SK-N-SH (cell line): ENCODE results near the gene MAP2K5. TPM values are rescaled to one million over a fixed set of nuclear protein-coding genes. Genes with fewer than 3 reads are reported as not detected.

Experiments used
- CTCF ChIA-PET: fragments of 300-600, 350-600 bp; formaldehyde crosslinking; extraction: SDS; loops from one replicate; lab custom pipeline; 2021; lab: Yijun Ruan, JAX
- POLR2A ChIA-PET: fragments of 350-600 bp; sonication (Branson Sonifier 250); formaldehyde crosslinking; extraction: SDS; loops from one replicate; lab custom pipeline; 2020; ENCODE audit warnings: antibody characterized with exemption, inconsistent platforms; lab: Yijun Ruan, JAX
- DNase-seq: peaks from one replicate; pipeline ENCODE4 v3.0.0; 2012
- H2AFZ ChIP-seq: fragments of 200-600 bp; sonication (generic); 2 replicates; pipeline ENCODE4 v1.8.1; 2016; ENCODE audit warnings: antibody characterized with exemption, mild to moderate bottlenecking, low read depth
- H3F3A ChIP-seq: fragments of 200-600 bp; sonication (generic); replicated peaks from 2 replicates; pipeline ENCODE3; 2016; ENCODE audit warnings: antibody characterized with exemption, mild to moderate bottlenecking; ENCODE audit not compliant: insufficient read depth
- H3K27ac ChIP-seq, 2 experiments: fragments of 200-500 bp in 1 of 2; fragments of 200-600 bp in 1 of 2; sonication (Bioruptor generic) in 1 of 2; sonication (generic), shearing (Covaris generic) in 1 of 2; 2 replicates each; pipeline versions ENCODE4 v1.5.1 to v1.6.1; 2014 to 2016; ENCODE audit warnings: low read depth in 2 of 2, inconsistent platforms in 1 of 2, low read length in 1 of 2, mild to moderate bottlenecking in 1 of 2, mixed read lengths in 1 of 2
- H3K27me3 ChIP-seq: fragments of 200-600 bp; sonication (generic), shearing (Covaris generic); 2 replicates; pipeline ENCODE4 v1.6.1; 2016; ENCODE audit warnings: mixed run types; ENCODE audit not compliant: insufficient read depth
- H3K36me3 ChIP-seq, 2 experiments: fragments of 200-500 bp in 1 of 2; fragments of 200-600 bp in 1 of 2; sonication (Bioruptor generic) in 1 of 2; sonication (generic) in 1 of 2; replicated peaks in 1 of 2; 2 replicates each; pipeline versions ENCODE3 to v1.5.1; 2014 to 2016; ENCODE audit warnings: low read length in 1 of 2, mild to moderate bottlenecking in 1 of 2; ENCODE audit not compliant: insufficient read depth in 2 of 2, control insufficient read depth in 1 of 2
- H3K4me1 ChIP-seq, 2 experiments: fragments of 200-500 bp in 1 of 2; fragments of 200-600 bp in 1 of 2; sonication (Bioruptor generic) in 1 of 2; sonication (generic), shearing (Covaris generic) in 1 of 2; 2 replicates each; pipeline versions ENCODE4 v1.5.1 to v1.6.1; 2014 to 2016; ENCODE audit warnings: low read depth in 1 of 2, low read length in 1 of 2, mixed run types in 1 of 2; ENCODE audit not compliant: insufficient read depth in 2 of 2, control insufficient read depth in 1 of 2
- H3K4me2 ChIP-seq: fragments of 200-600 bp; sonication (generic), shearing (Covaris generic); 2 replicates; pipeline ENCODE4 v1.6.1; 2017; ENCODE audit warnings: mixed run types
- H3K4me3 ChIP-seq, 2 experiments: fragments of 200-500 bp in 1 of 2; fragments of 200-600 bp in 1 of 2; sonication (Bioruptor generic) in 1 of 2; sonication (generic), shearing (Covaris generic) in 1 of 2; 2 replicates each; pipeline versions ENCODE4 v1.5.1 to v1.8.1; 2014 to 2016; ENCODE audit warnings: low read depth in 2 of 2, inconsistent platforms in 1 of 2, low read length in 1 of 2, mild to moderate bottlenecking in 1 of 2, mixed read lengths in 1 of 2, moderate library complexity in 1 of 2
- H3K79me2 ChIP-seq: fragments of 200-600 bp; sonication (generic); 2 replicates; pipeline ENCODE4 v1.8.1; 2017; ENCODE audit warnings: mild to moderate bottlenecking; ENCODE audit not compliant: insufficient read depth
- H3K9ac ChIP-seq: fragments of 200-600 bp; sonication (generic); 2 replicates; pipeline ENCODE4 v1.6.1; 2017; ENCODE audit warnings: mixed run types
- H3K9me2 ChIP-seq: fragments of 200-600 bp; sonication (generic); 2 replicates; pipeline ENCODE4 v1.6.1; 2017; ENCODE audit warnings: mixed run types
- H3K9me3 ChIP-seq: fragments of 200-600 bp; sonication (generic); 2 replicates; pipeline ENCODE4 v1.6.1; 2017; ENCODE audit warnings: mixed run types, mild to moderate bottlenecking, moderate library complexity
- H4K20me1 ChIP-seq: fragments of 200-600 bp; sonication (generic); 2 replicates; pipeline ENCODE4 v1.6.1; 2017; ENCODE audit warnings: mild to moderate bottlenecking, mixed run types; ENCODE audit not compliant: insufficient read depth
- ELF1 ChIP-seq: IDR thresholded peaks from 2 replicates; pipeline ENCODE4 v1.4.0; 2012
- IRF3 ChIP-seq: fragments of 150-350 bp; IDR thresholded peaks from 2 replicates; pipeline ENCODE4 v1.6.1; 2016; ENCODE audit warnings: mild to moderate bottlenecking, low read depth, low read length
- MXI1 ChIP-seq: IDR thresholded peaks from 2 replicates; pipeline ENCODE4 v1.6.1; 2012; ENCODE audit warnings: mild to moderate bottlenecking, low read depth, low read length, improper control_type of control experiment
- POLR2AphosphoS5 ChIP-seq: IDR thresholded peaks from 2 replicates; pipeline ENCODE4 v1.6.1; 2012; ENCODE audit warnings: low read depth, low read length
- RCOR1 ChIP-seq: fragments of 150-350 bp; IDR thresholded peaks from 2 replicates; pipeline ENCODE4 v1.6.1; 2017; ENCODE audit warnings: antibody characterized with exemption, low read length
- RXRA ChIP-seq: IDR thresholded peaks from 2 replicates; pipeline ENCODE4 v1.4.0; 2012; ENCODE audit warnings: low read depth, mild to moderate bottlenecking, borderline replicate concordance
- SIN3A ChIP-seq: IDR thresholded peaks from 2 replicates; pipeline ENCODE4 v1.6.1; 2012; ENCODE audit warnings: low read depth, mild to moderate bottlenecking, low read length, moderate library complexity, borderline replicate concordance
- WGBS: methylation state at CpG from one replicate; pipeline ENCODE4 v1.1.6; 2017; ENCODE audit warnings: low lambda C conversion rate; 5-methylcytosine and 5-hydroxymethylcytosine counted together
- polyA plus RNA-seq, 3 experiments: library from polyadenylated mRNA; depleted of rRNA; stranded (reverse); fragments of >200 nt; gene quantifications; 2 replicates each; pipeline ENCODE4 v1.2.3, GENCODE V29; 2012
- TF ChIP-seq, protein P1 (sequence below): IDR thresholded peaks from 2 replicates; pipeline ENCODE4 v1.4.0; 2012; ENCODE audit warnings: low read depth, borderline replicate concordance
- TF ChIP-seq, protein P2 (sequence below): fragments of 200-600 bp; sonication (generic); IDR thresholded peaks from 2 replicates; pipeline ENCODE4 v1.6.1; 2017; ENCODE audit warnings: antibody characterized with exemption, mild to moderate bottlenecking, moderate library complexity

MAP2K5 gene
- polyA plus RNA-seq, 1 of the 3 experiments (the other 2 are of a cell fraction), result 6.2 TPM

DNA sequence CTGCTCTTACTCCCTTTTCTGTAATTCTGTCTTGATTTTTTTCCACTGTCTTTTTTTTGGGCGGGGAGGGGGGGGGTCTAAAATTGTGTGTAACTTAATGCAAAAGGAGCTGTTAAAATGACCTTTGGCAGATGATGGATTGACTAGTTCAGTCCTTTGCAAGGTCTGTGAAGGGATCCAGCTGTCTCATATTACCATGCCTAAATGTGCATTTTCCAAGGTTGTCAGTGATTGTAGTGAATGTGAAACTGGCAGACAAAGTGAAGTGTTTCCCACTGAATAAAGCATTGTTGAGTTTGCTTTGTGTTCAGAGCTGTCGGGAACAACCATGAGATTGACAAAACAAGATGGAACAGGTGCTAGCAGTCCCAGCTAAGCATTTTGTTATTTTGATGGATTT is 172.7 kb downstream of the MAP2K5 start:
- no peak for TF ChIP-seq IRF3
- no peak for TF ChIP-seq SIN3A
- no peak for TF ChIP-seq MXI1
- no peak for TF ChIP-seq POLR2AphosphoS5
- TF ChIP-seq, protein P1, sequence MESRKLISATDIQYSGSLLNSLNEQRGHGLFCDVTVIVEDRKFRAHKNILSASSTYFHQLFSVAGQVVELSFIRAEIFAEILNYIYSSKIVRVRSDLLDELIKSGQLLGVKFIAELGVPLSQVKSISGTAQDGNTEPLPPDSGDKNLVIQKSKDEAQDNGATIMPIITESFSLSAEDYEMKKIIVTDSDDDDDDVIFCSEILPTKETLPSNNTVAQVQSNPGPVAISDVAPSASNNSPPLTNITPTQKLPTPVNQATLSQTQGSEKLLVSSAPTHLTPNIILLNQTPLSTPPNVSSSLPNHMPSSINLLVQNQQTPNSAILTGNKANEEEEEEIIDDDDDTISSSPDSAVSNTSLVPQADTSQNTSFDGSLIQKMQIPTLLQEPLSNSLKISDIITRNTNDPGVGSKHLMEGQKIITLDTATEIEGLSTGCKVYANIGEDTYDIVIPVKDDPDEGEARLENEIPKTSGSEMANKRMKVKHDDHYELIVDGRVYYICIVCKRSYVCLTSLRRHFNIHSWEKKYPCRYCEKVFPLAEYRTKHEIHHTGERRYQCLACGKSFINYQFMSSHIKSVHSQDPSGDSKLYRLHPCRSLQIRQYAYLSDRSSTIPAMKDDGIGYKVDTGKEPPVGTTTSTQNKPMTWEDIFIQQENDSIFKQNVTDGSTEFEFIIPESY, result no peak
- no peak for TF ChIP-seq RCOR1
- peaks cover 0 to 5% of the 10 kb centered on the region in 2 experiments for H3K36me3 ChIP-seq
- WGBS, result 88% methylated on average over 2 of the region's 2 CpGs
- DNase-seq, result no peak
- H3K9ac ChIP-seq, result no peak overlapping the region
- no peaks in the 10 kb centered on the region for H4K20me1 ChIP-seq
- no peaks in the 10 kb centered on the region for H3K79me2 ChIP-seq
- no peak overlapping the region for H3K27ac ChIP-seq
- H3F3A ChIP-seq, result no peaks in the 10 kb centered on the region
- ChIA-PET CTCF (no interaction called here), POLR2A (no interaction called here)
- no peaks in the 10 kb centered on the region for H3K4me1 ChIP-seq
- no peak overlapping the region for H3K4me2 ChIP-seq
- H3K27me3 ChIP-seq, result no peaks in the 10 kb centered on the region
- no peaks in the 10 kb centered on the region for H3K9me2 ChIP-seq
- H3K9me3 ChIP-seq, result no peaks in the 10 kb centered on the region
- no peak overlapping the region for H2AFZ ChIP-seq
- H3K4me3 ChIP-seq, result no peak overlapping the region

- Histone ChIP-seq H3K9ac (no peak overlapping the region), H3K79me2 (no peaks in the 10 kb centered on the region), H3K27ac (no peak overlapping the region), H3K4me3 (no peak overlapping the region), H3K36me3 (peaks cover 0 to 3% of the 10 kb centered on the region in 2 experiments), H3F3A (no peaks in the 10 kb centered on the region), H3K9me2 (no peaks in the 10 kb centered on the region), H2AFZ (no peak overlapping the region), H3K4me1 (peaks cover 0 to 4% of the 10 kb centered on the region in 2 experiments; a peak in 1 of 4 replicates), H3K4me2 (no peak overlapping the region), H3K9me3 (no peaks in the 10 kb centered on the region), H3K27me3 (no peaks in the 10 kb centered on the region), H4K20me1 (no peaks in the 10 kb centered on the region)
- CTCF ChIA-PET, result interaction anchor here (1.1 kb wide), 1 partner anchor 116 kb away, joined by 4 read pairs; no protein-coding TSS in a partner anchor
- no peak for TF ChIP-seq POLR2AphosphoS5
- TF ChIP-seq, protein P2, sequence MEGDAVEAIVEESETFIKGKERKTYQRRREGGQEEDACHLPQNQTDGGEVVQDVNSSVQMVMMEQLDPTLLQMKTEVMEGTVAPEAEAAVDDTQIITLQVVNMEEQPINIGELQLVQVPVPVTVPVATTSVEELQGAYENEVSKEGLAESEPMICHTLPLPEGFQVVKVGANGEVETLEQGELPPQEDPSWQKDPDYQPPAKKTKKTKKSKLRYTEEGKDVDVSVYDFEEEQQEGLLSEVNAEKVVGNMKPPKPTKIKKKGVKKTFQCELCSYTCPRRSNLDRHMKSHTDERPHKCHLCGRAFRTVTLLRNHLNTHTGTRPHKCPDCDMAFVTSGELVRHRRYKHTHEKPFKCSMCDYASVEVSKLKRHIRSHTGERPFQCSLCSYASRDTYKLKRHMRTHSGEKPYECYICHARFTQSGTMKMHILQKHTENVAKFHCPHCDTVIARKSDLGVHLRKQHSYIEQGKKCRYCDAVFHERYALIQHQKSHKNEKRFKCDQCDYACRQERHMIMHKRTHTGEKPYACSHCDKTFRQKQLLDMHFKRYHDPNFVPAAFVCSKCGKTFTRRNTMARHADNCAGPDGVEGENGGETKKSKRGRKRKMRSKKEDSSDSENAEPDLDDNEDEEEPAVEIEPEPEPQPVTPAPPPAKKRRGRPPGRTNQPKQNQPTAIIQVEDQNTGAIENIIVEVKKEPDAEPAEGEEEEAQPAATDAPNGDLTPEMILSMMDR, result no peak
- TF ChIP-seq RXRA, result no peak
- TF ChIP-seq ELF1, result no peak
- no peak for DNase-seq
- WGBS, result 90% methylated on average over 4 of the region's 4 CpGs
- POLR2A ChIA-PET, result no interaction called here
These were observed 173.7 kb downstream of the MAP2K5 start for GRCh38 chr15:67716171-67716570.
